Osteoblast (primary cell): ENCODE measurements around the gene CYP2S1. TPM values are rescaled to one million over a fixed set of nuclear protein-coding genes. Genes with fewer than 3 reads are reported as not detected.
"Not testable (repeated sequence)": the region's sequence is repeated elsewhere in the genome, so short reads cannot be mapped to it uniquely, and the experiment has no call there.

Experiments used
- DNase-seq: peaks from one replicate; pipeline ENCODE4 v3.0.0; 2011; ENCODE audit warnings: low spot score, mixed read lengths; ENCODE audit not compliant: insufficient read length; ENCODE audit errors: missing footprints
- H2AFZ ChIP-seq: 2 replicates; pipeline ENCODE4 v1.6.0; 2011; ENCODE audit warnings: mild to moderate bottlenecking, low read length
- H3K27ac ChIP-seq: 2 replicates; pipeline ENCODE4 v1.5.1; 2011; ENCODE audit warnings: mild to moderate bottlenecking, low read depth, low read length, moderate library complexity
- H3K27me3 ChIP-seq: 2 replicates; pipeline ENCODE4 v1.6.0; 2012; ENCODE audit warnings: mild to moderate bottlenecking, control low read depth, inconsistent platforms, low read length, moderate library complexity; ENCODE audit not compliant: insufficient read depth
- H3K36me3 ChIP-seq: 2 replicates; pipeline ENCODE4 v1.5.1; 2011; ENCODE audit warnings: mild to moderate bottlenecking, low read length, control low read depth, moderate library complexity; ENCODE audit not compliant: insufficient read depth
- H3K4me1 ChIP-seq: 2 replicates; pipeline ENCODE4 v1.5.1; 2011; ENCODE audit warnings: mild to moderate bottlenecking, low read length, control low read depth, moderate library complexity; ENCODE audit not compliant: insufficient read depth
- H3K4me2 ChIP-seq: 2 replicates; pipeline ENCODE4 v1.6.0; 2011; ENCODE audit warnings: mild to moderate bottlenecking, low read length; ENCODE audit not compliant: insufficient read depth
- H3K4me3 ChIP-seq: fragments of 200-600 bp; sonication (generic); 3 replicates; pipeline ENCODE4 v1.5.1; 2012; ENCODE audit warnings: mild to moderate bottlenecking, low read length, inconsistent platforms; ENCODE audit not compliant: insufficient read depth
- H3K79me2 ChIP-seq: 2 replicates; pipeline ENCODE4 v1.6.0; 2012; ENCODE audit warnings: mild to moderate bottlenecking, low read length, control low read depth, inconsistent platforms; ENCODE audit not compliant: insufficient read depth
- H3K9me3 ChIP-seq: 2 replicates; pipeline ENCODE4 v1.5.1; 2011; ENCODE audit warnings: low read depth, low read length, control low read depth
- H4K20me1 ChIP-seq: 2 replicates; pipeline ENCODE4 v1.6.0; 2012; ENCODE audit warnings: mild to moderate bottlenecking, low read length, control low read depth; ENCODE audit not compliant: insufficient read depth
- CTCF ChIP-seq: IDR thresholded peaks from 2 replicates; pipeline ENCODE4 v1.5.1; 2011; ENCODE audit warnings: mild to moderate bottlenecking, low read depth, low read length, moderate library complexity; ENCODE audit errors: extremely low read depth
- total RNA-seq: library from RNA; depleted of rRNA; stranded (reverse); fragments of >200 nt; gene quantifications from 2 replicates; pipeline ENCODE4 v1.2.3, GENCODE V29; 2012

CYP2S1 gene
- total RNA-seq, 1 donor, result not detected

- Histone ChIP-seq H3K27ac (no peak overlapping the region), H3K9me3 (no peaks in the 10 kb centered on the region), H3K4me3 (no peak overlapping the region), H4K20me1 (no peaks in the 10 kb centered on the region), H3K4me2 (peak overlapping the region; percentile 13), H3K79me2 (no peaks in the 10 kb centered on the region), H2AFZ (peak overlapping the region; percentile 61), H3K4me1 (no peaks in the 10 kb centered on the region), H3K36me3 (no peaks in the 10 kb centered on the region), H3K27me3 (no peaks in the 10 kb centered on the region)
- peak; percentile 95 for DNase-seq
- no peak for TF ChIP-seq CTCF
These were observed 16.9 kb upstream of the CYP2S1 start for GRCh38 chr19:41175801-41176777.

- H3K36me3 ChIP-seq, H3K4me3 ChIP-seq, H2AFZ ChIP-seq, H3K4me1 ChIP-seq, H3K4me2 ChIP-seq, H3K79me2 ChIP-seq, DNase-seq, H3K27me3 ChIP-seq, H4K20me1 ChIP-seq, H3K27ac ChIP-seq, H3K9me3 ChIP-seq: not testable (repeated sequence)
These were observed 12.8 kb upstream of the CYP2S1 start for GRCh38 chr19:41180173-41180572.

DNA sequence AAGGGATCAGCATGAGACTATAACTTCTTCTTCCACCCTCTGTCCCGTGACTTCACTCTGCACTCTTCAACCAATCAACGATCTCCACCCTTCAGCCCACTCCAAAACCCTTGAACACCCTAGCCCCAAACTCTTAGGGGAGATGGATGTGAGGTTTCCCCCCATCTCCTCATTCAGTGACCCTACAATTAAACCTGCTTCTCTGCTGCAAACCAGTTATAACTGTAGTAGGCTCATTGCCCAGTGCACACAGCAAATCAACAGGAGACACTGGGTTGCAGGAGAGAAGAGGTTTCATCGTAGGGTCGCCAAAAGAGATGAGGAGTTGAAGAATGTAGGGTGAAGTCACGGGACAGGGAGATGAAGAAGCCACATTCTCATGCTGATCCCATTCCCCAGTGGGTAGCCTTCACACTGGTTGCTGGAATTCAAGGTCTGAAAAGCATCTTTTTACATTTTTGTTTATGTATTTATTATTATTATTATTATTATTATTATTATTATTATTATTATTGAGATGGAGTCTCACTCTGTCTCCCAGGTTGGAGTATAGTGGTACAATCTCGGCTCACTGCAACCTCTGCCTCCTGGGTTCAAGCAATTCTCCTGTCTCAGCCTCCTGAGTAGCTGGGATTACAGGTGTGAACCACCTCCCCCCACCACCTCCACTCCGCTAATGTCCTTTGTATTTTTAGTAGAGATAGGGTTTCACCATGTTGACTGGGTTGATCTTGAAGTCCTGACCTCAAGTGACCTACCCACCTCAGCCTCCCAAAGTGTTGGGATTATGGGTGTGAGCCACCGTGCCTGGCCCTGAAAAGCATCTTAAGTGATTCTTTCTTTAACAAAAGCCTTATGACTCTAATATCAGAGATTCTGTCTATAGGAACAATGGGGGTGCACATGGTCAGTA is 5.8 kb upstream of the CYP2S1 start:
- no peaks in the 10 kb centered on the region for H3K79me2 ChIP-seq

GRCh38 chr19:41187884-41188279 is 5.1 kb upstream of the CYP2S1 start:
- Histone ChIP-seq H3K4me3 (no peak overlapping the region), H3K4me1 (no peaks in the 10 kb centered on the region), H3K9me3 (no peaks in the 10 kb centered on the region), H3K4me2 (no peak overlapping the region), H3K79me2 (no peaks in the 10 kb centered on the region), H4K20me1 (no peaks in the 10 kb centered on the region), H2AFZ (no peak overlapping the region), H3K36me3 (no peaks in the 10 kb centered on the region), H3K27ac (no peak overlapping the region), H3K27me3 (peaks cover 30% of the 10 kb centered on the region)
- no peak for TF ChIP-seq CTCF
- no peak for DNase-seq

More for the DNA sequence above, 5.8 kb upstream of the CYP2S1 start:
- H4K20me1 ChIP-seq, result no peaks in the 10 kb centered on the region
- no peaks in the 10 kb centered on the region for H3K4me1 ChIP-seq
- no peak for DNase-seq
- H3K27me3 ChIP-seq, result peaks cover 24% of the 10 kb centered on the region
- no peak overlapping the region for H3K4me3 ChIP-seq
- H3K36me3 ChIP-seq, result no peaks in the 10 kb centered on the region
- H3K4me2 ChIP-seq, result no peak overlapping the region
- no peaks in the 10 kb centered on the region for H3K9me3 ChIP-seq
- H2AFZ ChIP-seq, result no peak overlapping the region
- no peak for TF ChIP-seq CTCF
- no peak overlapping the region for H3K27ac ChIP-seq
